ENCODE results near the gene MRPS2. TPM values are rescaled to one million over a fixed set of nuclear protein-coding genes. Genes with fewer than 3 reads are reported as not detected.
"Not testable (repeated sequence)": the region's sequence is repeated elsewhere in the genome, so short reads cannot be mapped to it uniquely, and the experiment has no call there.

MRPS2 gene
- total and polyA plus RNA-seq, 2 experiments from 2014 or later: 22.4 to 59.1 TPM

DNA sequence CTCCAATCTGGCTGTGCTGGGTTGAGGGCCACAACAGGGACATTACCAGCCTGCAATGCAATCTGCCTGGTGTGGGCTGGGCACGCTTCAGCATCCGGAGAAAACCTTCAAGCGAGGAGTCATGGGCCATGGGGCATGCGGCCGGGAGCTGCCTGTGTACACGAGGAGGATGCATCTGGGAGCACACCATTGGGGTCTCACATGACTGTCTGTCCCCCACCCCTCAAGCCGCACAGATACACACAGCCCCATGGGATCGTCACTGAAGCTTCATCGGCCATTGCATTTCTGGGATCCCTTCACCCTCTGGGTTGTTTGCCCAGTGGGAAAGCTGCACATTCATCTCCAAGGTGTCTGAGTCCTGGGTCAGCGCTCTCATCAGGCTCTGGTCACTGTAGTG lies 30.6 kb downstream of the MRPS2 start:
- Histone ChIP-seq H3K9me3 (ENCODE audit: low read depth) (no peaks in the 10 kb centered on the region), H3K4me1 (ENCODE audit: insufficient read depth) (no peaks in the 10 kb centered on the region), H4K20me1 (ENCODE audit: insufficient read depth, poor library complexity, severe bottlenecking) (no peaks in the 10 kb centered on the region), H3K36me3 (replicated peaks; ENCODE audit: insufficient read depth, low read depth) (no peaks in the 10 kb centered on the region), H3K4me3 (no peak overlapping the region), H3K27me3 (no peaks in the 10 kb centered on the region), H3K27ac (no peak overlapping the region), H3K4me2 (no peak overlapping the region), H2AFZ (no peak overlapping the region), H3K79me2 (no peaks in the 10 kb centered on the region), H3K9me2 (replicated peaks; ENCODE audit: insufficient read depth) (no peaks in the 10 kb centered on the region)
- TF ChIP-seq EZH2phosphoT487 (IDR thresholded peaks at IDR 0.05; ENCODE audit: low read depth, severe bottlenecking, unreplicated experiment) (no peak), EZH2 (IDR thresholded peaks at IDR 0.05; ENCODE audit: borderline replicate concordance) (no peak)
- TF ChIP-seq, protein P1, sequence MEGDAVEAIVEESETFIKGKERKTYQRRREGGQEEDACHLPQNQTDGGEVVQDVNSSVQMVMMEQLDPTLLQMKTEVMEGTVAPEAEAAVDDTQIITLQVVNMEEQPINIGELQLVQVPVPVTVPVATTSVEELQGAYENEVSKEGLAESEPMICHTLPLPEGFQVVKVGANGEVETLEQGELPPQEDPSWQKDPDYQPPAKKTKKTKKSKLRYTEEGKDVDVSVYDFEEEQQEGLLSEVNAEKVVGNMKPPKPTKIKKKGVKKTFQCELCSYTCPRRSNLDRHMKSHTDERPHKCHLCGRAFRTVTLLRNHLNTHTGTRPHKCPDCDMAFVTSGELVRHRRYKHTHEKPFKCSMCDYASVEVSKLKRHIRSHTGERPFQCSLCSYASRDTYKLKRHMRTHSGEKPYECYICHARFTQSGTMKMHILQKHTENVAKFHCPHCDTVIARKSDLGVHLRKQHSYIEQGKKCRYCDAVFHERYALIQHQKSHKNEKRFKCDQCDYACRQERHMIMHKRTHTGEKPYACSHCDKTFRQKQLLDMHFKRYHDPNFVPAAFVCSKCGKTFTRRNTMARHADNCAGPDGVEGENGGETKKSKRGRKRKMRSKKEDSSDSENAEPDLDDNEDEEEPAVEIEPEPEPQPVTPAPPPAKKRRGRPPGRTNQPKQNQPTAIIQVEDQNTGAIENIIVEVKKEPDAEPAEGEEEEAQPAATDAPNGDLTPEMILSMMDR (IDR thresholded peaks at IDR 0.05; ENCODE audit: poor library complexity): no peak
- 95% methylated on average over 10 of the region's 10 CpGs for WGBS (ENCODE audit: low lambda C conversion rate, missing lambda C conversion rate)
- no peak for DNase-seq (ENCODE audit: low spot score)

DNA sequence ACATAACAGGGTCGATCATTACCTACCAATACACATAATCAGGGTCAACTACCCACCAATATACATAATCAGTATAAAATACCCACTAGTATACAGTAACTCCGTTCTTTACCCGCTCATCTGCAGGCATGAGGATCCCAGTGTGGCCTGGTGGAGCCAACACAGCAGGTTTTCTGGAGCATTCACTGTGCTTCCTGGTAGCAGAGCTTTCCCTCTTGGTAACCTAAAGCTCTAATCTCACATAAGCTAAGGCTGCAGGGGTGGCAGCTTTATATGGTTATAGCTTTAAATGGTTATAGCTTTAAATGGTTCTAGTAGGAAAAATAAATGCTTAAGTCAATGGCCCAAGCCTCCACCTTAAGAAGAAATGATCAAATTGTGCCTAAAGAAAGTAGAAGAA lies 32.6 kb downstream of the MRPS2 start:
- no peaks in the 10 kb centered on the region for H3K9me3 ChIP-seq (ENCODE audit: low read depth)
- H3K9me2 ChIP-seq (replicated peaks; ENCODE audit: insufficient read depth): no peaks in the 10 kb centered on the region
- H2AFZ ChIP-seq: no peak overlapping the region
- H3K79me2 ChIP-seq: no peaks in the 10 kb centered on the region
- H3K4me1 ChIP-seq (ENCODE audit: insufficient read depth): no peaks in the 10 kb centered on the region
- no peak overlapping the region for H3K4me2 ChIP-seq
- H3K36me3 ChIP-seq (replicated peaks; ENCODE audit: insufficient read depth, low read depth): no peaks in the 10 kb centered on the region
- TF ChIP-seq EZH2phosphoT487 (IDR thresholded peaks at IDR 0.05; ENCODE audit: low read depth, severe bottlenecking, unreplicated experiment) (no peak), EZH2 (IDR thresholded peaks at IDR 0.05; ENCODE audit: borderline replicate concordance) (no peak)
- TF ChIP-seq, protein P1 (IDR thresholded peaks at IDR 0.05; ENCODE audit: poor library complexity): no peak
- DNase-seq (ENCODE audit: low spot score): no peak
- H3K27ac ChIP-seq: no peak overlapping the region
- no peak overlapping the region for H3K4me3 ChIP-seq
- no peaks in the 10 kb centered on the region for H3K27me3 ChIP-seq
- no peaks in the 10 kb centered on the region for H4K20me1 ChIP-seq (ENCODE audit: insufficient read depth, poor library complexity, severe bottlenecking)
- WGBS (ENCODE audit: low lambda C conversion rate, missing lambda C conversion rate): 98% methylated on average over 3 of the region's 3 CpGs

DNA sequence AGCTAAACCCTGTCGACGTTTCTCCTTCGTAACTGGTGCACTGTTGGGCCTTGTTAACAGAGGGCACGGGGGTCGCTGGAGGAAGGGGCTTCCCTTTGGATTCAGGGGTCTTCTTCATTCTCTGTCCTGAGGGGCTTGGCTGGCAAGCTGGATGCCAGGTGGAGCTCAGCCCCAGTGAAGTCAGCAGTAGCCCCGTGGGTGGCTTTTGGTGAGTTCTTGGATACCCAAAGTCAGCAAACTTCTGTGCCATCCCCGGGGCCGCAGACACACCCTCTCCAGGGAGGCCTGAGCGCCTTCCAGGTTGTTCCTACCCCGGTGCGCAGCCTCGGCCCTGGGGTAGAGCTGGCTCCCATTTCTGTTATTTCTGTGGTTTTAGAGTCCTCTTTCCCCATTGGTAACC lies 33.2 kb downstream of the MRPS2 start:
- Histone ChIP-seq H3K4me3 (no peak overlapping the region), H3K27me3 (no peaks in the 10 kb centered on the region), H4K20me1 (ENCODE audit: insufficient read depth, poor library complexity, severe bottlenecking) (no peaks in the 10 kb centered on the region), H2AFZ (no peak overlapping the region), H3K4me1 (ENCODE audit: insufficient read depth) (no peaks in the 10 kb centered on the region), H3K27ac (no peak overlapping the region), H3K9me3 (ENCODE audit: low read depth) (no peaks in the 10 kb centered on the region), H3K79me2 (no peaks in the 10 kb centered on the region), H3K9me2 (replicated peaks; ENCODE audit: insufficient read depth) (no peaks in the 10 kb centered on the region), H3K36me3 (replicated peaks; ENCODE audit: insufficient read depth, low read depth) (no peaks in the 10 kb centered on the region), H3K4me2 (no peak overlapping the region)
- no peak for DNase-seq (ENCODE audit: low spot score)
- WGBS (ENCODE audit: low lambda C conversion rate, missing lambda C conversion rate): 94% methylated on average over 12 of the region's 12 CpGs
- TF ChIP-seq EZH2phosphoT487 (IDR thresholded peaks at IDR 0.05; ENCODE audit: low read depth, severe bottlenecking, unreplicated experiment) (no peak), EZH2 (IDR thresholded peaks at IDR 0.05; ENCODE audit: borderline replicate concordance) (no peak)
- TF ChIP-seq, protein P1 (IDR thresholded peaks at IDR 0.05; ENCODE audit: poor library complexity): no peak

DNA sequence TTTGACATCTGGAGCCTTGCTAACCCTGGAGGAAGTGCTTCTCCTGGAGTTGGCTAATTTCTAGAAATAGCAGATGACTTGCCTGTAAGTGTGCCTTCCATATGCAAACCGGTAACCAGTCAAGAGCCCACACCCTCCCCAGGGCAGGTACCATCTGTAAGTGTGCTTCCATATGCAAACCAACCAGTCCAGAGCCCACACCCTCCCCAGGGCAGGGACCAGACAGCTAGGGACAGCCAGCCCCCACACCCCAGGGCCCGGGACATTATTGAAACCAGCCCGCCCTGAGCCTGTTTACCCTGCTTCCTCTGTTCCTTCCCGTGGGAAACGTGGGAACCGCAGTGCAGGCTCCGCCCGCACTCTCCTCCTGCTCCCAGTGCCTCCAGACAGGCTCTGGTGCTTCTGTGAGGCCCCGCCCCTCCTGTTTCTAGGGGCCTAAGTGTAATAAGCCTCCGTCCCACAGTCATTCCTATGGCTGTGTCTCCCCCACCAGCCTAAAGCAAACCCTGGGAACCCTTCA lies 33.8 kb downstream of the MRPS2 start:
- not testable (repeated sequence) for H3K27me3 ChIP-seq; DNase-seq (ENCODE audit: low spot score)
- 51% methylated on average over 10 of the region's 10 CpGs for WGBS (ENCODE audit: low lambda C conversion rate, missing lambda C conversion rate)

DNA sequence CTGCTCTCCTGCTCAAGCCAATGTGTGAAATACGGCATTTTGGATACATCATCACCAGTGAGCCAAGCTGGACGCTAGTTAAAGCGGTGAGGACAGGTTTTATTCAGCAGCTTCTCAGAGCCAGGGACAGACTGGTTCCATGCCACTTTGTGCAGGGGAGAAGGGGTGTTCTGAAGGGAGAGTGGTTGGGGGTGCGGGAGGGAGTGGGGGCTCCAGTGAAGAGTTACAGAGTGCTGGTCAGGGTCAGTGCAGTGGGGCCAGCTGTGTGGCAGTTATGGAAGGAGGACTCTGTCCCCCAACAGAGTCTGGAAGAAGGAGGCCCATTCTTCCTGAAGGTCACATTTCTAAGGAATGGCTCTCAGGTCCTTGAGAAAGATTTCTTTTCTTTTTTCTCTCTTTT lies 34.3 kb downstream of the MRPS2 start:
- not testable (repeated sequence) for H3K27ac ChIP-seq; H3K4me1 ChIP-seq (ENCODE audit: insufficient read depth); H3K36me3 ChIP-seq (replicated peaks; ENCODE audit: insufficient read depth, low read depth); H3K9me3 ChIP-seq (ENCODE audit: low read depth); H3K27me3 ChIP-seq; H3K4me2 ChIP-seq; DNase-seq (ENCODE audit: low spot score); H3K4me3 ChIP-seq; H3K79me2 ChIP-seq; H4K20me1 ChIP-seq (ENCODE audit: insufficient read depth, poor library complexity, severe bottlenecking); H2AFZ ChIP-seq; H3K9me2 ChIP-seq (replicated peaks; ENCODE audit: insufficient read depth)
- WGBS (ENCODE audit: low lambda C conversion rate, missing lambda C conversion rate): 84% methylated on average over 4 of the region's 4 CpGs

More for the DNA sequence above, 33.8 kb downstream of the MRPS2 start:
- H3K4me3 ChIP-seq; H3K79me2 ChIP-seq; H4K20me1 ChIP-seq (ENCODE audit: insufficient read depth, poor library complexity, severe bottlenecking); H3K4me1 ChIP-seq (ENCODE audit: insufficient read depth); H3K9me3 ChIP-seq (ENCODE audit: low read depth); H3K4me2 ChIP-seq; H3K27ac ChIP-seq; H2AFZ ChIP-seq; H3K36me3 ChIP-seq (replicated peaks; ENCODE audit: insufficient read depth, low read depth); H3K9me2 ChIP-seq (replicated peaks; ENCODE audit: insufficient read depth): not testable (repeated sequence)

DNA sequence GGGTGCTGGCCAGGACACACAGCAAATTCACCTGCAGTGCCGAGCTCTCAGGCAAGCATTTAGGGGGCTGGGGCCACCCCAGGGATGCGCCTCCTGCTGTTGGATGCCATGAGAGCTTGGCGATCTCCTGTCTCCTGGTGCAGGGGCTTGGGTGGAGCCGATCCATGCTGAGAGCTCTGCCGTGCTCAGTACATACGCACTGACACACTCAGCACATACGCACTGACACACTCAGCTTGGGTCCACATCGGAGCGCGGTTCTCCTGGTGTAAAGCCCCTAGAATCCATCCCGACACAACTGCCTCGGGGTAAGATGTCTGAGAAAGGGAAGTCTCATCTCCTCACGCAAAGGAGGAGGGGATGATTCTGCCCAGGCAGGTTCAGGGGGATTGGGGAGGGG lies 35.1 kb downstream of the MRPS2 start:
- H3K4me1 ChIP-seq (ENCODE audit: insufficient read depth); H3K4me2 ChIP-seq; H3K9me3 ChIP-seq (ENCODE audit: low read depth); DNase-seq (ENCODE audit: low spot score); H3K27me3 ChIP-seq; H3K79me2 ChIP-seq; H4K20me1 ChIP-seq (ENCODE audit: insufficient read depth, poor library complexity, severe bottlenecking); H3K9me2 ChIP-seq (replicated peaks; ENCODE audit: insufficient read depth); H3K27ac ChIP-seq; H3K4me3 ChIP-seq; H2AFZ ChIP-seq; H3K36me3 ChIP-seq (replicated peaks; ENCODE audit: insufficient read depth, low read depth): not testable (repeated sequence)
- 84% methylated on average over 13 of the region's 13 CpGs for WGBS (ENCODE audit: low lambda C conversion rate, missing lambda C conversion rate)
